Pulmonary artery endothelial cell (primary cell): ENCODE data around the gene ZNF518B. TPM values are rescaled to one million over a fixed set of nuclear protein-coding genes. Genes with fewer than 3 reads are reported as not detected.

Experiments used
- DNase-seq: peaks from one replicate; pipeline ENCODE4 v3.0.0-alpha.2; 2011; ENCODE audit warnings: low read depth, low spot score
- total RNA-seq: library from RNA; depleted of rRNA; stranded (reverse); fragments of >200 nt; gene quantifications from 2 replicates; pipeline ENCODE4 v1.2.3, GENCODE V29; 2014

The ZNF518B gene
- total RNA-seq, result 39.6 and 51.5 TPM in 2 replicates

DNA sequence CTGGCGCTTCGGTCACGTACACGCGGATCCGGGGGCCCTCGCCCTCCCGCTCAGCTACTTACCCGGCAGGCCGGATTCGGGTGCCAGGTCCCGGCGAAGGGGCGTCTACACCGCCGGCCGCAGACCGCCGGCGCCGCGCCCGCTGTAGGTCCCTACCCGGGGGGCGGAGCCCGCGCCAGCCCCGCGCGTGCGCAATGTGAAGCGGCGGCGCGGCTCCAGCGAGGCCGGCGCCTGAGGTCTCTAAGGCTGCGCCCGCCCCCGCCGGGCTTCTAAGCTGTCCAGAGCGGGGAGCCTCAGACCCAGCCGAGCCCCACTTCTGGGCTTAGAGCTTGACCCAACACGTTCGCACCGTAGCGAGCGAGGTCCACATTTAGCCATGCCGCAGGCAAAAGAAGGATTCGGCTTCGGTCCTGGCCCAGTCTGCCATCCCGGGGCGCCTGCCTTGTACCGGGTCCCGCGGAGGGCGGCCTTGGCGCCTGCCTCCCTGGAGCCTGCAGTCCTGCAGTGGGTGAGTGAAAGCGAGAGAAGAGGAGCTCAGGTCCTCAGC is at the start of gene ZNF518B:
Gene ZNF518B (minus strand): TSS at position 172 of the 547 bp plus-strand sequence. CDS start 11,098 bp downstream, outside the sequence.
- DNase-seq, result no peak

DNA sequence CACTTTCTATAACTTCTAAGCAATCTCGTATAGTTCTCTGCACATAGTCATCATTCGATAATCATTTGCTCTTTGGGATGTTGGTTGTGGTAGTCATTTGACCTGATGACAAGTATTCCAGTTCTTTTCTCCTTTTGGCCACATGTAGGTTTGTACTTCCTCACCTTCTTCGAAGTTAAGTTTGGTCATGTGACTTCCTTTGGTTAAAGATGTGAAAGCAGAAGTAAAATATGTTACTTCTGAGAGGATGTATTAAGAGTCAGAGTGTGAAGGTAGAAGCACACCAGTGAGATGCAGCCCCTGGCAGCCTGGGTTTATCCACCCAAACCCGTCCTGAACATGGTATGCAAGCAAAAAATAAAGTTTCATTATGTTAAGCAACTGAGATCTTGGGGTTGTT is 48.9 kb upstream of the ZNF518B start:
- no peak for DNase-seq

- no peak for DNase-seq
These were observed 47.4 kb upstream of the ZNF518B start for GRCh38 chr4:10504570-10505179.

- DNase-seq, result no peak
These were observed 45.5 kb upstream of the ZNF518B start for GRCh38 chr4:10502717-10503116.

- no peak for DNase-seq
These were observed 43.5 kb upstream of the ZNF518B start for GRCh38 chr4:10500776-10501175.

DNA sequence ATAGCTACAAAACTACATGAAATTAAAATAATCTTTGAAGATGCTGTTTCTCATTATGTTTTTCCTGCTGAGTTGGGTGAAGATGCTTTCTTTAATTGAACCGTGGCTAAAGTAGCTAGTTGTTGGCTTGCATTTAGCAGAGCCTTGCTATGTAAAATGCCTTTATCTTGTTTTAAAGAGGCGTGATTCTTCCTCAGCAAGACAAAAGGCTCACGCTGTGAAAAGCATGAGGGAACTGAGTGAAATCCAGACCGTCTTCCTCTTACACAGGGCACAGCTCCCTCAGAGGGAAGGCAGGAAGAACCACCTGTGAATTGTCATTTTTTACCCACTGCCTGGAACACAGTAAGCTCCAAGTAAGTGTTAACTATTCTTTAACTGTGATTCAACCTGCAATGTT is 39.0 kb upstream of the ZNF518B start:
- no peak for DNase-seq

GRCh38 chr4:10495651-10496050 is 38.4 kb upstream of the ZNF518B start:
- no peak for DNase-seq

DNA sequence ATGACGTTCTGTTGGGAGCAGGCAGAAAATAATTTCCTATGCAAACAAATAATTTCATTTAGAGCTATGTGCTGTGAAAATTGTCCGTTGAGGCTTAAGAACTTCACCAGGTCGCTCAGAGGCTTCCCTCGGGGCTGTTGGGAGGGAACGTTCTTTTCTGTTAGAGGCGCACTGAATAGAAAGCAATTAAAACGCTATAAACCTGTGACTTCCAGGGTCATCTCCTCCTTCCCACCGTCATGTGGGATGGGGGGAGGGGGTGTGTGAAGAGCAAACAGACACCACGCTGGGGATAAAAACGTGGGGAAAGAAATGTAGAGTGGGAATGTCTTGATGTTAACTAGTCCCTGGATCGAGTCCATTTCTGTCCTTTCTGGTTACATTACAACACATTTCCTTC is 35.2 kb upstream of the ZNF518B start:
- no peak for DNase-seq

GRCh38 chr4:10491401-10491800 is 34.2 kb upstream of the ZNF518B start:
- DNase-seq, result no peak

DNA sequence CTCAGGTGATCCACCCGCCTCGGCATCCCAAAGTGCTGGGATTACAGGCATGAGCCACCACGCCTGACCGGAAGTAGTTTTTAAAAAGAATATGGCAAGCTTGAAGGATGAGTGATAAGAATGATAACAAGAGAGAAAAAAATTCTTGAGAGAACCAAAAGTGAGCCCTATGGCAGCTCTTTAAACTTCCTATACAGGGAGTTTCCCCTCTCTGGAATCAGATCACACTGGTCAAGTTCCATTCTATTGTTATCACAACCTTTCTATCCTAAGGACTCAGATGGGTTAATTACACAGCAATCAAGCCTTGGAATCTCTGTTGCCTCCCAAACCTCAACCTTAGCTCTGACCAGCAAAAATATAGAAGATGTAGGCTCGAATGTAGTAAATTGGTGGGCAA is 33.8 kb upstream of the ZNF518B start:
- no peak for DNase-seq

DNA sequence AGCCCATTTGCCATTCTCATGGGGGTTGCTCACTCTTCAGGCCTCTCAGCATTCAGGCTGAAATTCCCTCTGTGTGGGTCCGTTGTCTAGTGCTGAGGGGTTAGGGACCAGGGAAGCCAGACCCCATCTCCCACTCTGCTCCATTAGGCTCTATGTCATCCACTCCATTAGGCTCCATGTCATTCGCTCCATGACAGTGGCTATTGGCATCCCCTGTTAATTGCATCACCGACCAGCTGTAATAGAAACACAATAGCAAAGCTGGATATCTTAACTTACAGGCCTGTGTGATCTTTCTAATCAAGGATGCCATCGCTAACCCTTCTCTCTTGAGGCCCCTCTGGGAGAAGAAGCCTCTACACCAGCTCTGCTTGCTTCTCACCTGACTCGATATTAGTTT is 25.7 kb upstream of the ZNF518B start:
- no peak for DNase-seq

DNA sequence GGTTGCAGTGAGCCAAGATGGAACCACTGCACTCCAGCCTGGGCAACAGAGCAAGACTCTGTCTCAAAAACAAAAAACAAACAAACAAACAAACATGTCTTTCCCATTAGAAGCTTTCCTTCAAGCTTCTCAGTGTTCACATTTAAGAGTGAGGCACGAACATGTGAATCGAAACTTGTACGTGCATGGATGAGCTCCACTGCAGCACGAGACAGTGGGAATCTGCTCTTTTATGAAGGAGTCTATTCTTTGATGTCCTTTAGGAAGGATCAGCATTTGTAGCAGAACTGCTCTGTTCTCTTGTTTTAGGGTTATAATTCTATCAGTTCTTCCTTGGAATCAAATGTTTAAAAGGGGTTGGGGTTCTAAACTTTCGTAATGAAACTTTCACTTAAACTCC is 23.4 kb upstream of the ZNF518B start:
- no peak for DNase-seq

DNA sequence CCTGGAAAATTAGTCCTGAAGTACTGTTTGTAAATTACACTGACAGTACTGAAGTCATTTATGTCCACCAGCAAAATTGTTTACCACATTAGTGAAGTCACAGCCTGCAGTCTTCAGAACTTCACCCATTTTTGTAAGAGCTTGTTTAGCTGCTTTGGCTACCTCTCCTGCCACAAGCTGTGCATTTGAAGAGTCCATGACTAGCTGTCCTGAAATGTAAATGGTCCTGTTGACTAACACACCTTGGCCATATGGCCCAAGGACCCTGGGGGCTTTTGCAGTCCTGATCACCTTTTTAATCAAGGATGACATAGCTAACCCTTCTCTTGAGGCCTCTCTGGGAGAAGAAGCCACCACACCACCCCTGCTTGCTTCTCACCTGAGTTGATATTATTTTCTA is 21.4 kb upstream of the ZNF518B start:
- DNase-seq, result no peak

- no peak for DNase-seq
These were observed 13.3 kb upstream of the ZNF518B start for GRCh38 chr4:10470505-10470904.

GRCh38 chr4:10466161-10466560 is 8.9 kb upstream of the ZNF518B start:
- DNase-seq, result no peak

DNA sequence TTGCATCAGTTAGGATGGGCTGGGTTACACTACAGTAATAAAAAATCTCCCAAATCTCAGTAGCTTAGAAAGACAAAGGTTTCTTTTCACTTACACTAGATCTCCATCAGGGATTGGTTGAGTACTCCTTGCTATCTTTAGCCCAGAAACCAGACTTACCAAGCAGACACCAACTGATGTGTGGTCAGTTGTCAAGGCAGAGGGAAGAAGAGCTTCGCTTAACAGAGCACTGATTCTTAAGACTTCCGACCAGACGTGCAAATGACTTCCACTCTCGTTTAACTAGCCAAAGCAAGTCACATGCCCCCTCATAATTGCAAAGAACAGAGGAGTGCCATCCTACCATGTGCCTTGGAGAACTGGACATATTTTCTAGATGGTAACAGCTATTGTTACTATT is 5.7 kb upstream of the ZNF518B start:
- DNase-seq, result no peak

- no peak for DNase-seq
These were observed 4.7 kb upstream of the ZNF518B start for GRCh38 chr4:10461850-10462400.

- DNase-seq, result no peak
These were observed 4.0 kb upstream of the ZNF518B start for GRCh38 chr4:10461091-10461849.

- DNase-seq, result no peak
These were observed 3.3 kb upstream of the ZNF518B start for GRCh38 chr4:10460313-10461047.

DNA sequence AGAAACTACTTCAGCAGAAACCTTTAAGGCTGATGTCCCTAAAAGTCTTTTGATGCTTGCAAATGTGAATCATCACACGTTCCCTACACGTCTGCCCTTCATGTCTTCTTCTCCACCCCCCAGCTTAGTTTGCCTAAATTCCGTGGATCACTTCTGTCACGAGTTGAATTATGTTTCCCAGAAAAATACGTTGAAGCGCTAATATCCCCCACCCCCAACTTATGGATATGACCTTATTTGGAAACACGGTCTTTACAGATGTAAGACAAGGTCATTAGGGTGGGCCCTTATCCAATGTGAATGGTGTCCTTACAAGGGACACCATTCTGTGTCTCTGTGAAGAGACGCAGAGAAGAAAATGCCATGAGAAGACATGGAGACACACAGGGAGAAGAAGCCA is 2.1 kb upstream of the ZNF518B start:
- DNase-seq, result no peak

DNA sequence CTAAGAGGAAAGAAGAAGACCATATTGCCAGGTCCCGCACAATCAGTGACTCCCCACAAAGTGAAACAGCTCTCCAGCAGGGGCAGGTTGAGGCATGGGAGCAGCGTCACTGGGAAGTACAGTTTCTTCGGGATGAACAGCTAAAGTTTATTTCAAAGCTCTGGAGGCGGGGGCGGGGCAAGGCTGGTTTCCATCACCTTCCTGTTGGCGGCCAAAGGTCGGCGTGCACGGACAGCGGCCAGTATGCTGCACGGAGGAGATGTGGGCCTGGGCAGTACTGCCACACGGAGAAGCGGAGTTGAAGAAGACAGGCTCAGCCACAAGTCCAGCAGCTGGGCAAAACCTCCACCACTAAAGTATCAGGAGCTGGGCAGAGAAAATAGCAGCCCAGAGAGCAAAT is 951 bp upstream of the ZNF518B start:
- no peak for DNase-seq
